ENCODE results near the gene ANKRD29.
"Not testable (repeated sequence)": the region's sequence is repeated elsewhere in the genome, so short reads cannot be mapped to it uniquely, and the experiment has no call there.

The ANKRD29 gene

GRCh38 chr18:23645568-23646175, 17.0 kb downstream of the ANKRD29 start:
- DNase-seq (ENCODE audit: low read depth), result no peak

- no peak for DNase-seq (ENCODE audit: low read depth)
These were observed 18.8 kb downstream of the ANKRD29 start for GRCh38 chr18:23643815-23644490.

- no peak for DNase-seq (ENCODE audit: low read depth)
These were observed 20.6 kb downstream of the ANKRD29 start for GRCh38 chr18:23641937-23642666.

GRCh38 chr18:23641143-23641720, 21.5 kb downstream of the ANKRD29 start:
- no peak for DNase-seq (ENCODE audit: low read depth)

- no peak for DNase-seq (ENCODE audit: low read depth)
These were observed 22.7 kb downstream of the ANKRD29 start for GRCh38 chr18:23640052-23640451.

- DNase-seq (ENCODE audit: low read depth), result not testable (repeated sequence)
These were observed 26.3 kb downstream of the ANKRD29 start for GRCh38 chr18:23636433-23636832.

GRCh38 chr18:23636071-23636399, 26.7 kb downstream of the ANKRD29 start:
- DNase-seq (ENCODE audit: low read depth), result no peak

- no peak for DNase-seq (ENCODE audit: low read depth)
These were observed 27.2 kb downstream of the ANKRD29 start for GRCh38 chr18:23635283-23636070.

- no peak for DNase-seq (ENCODE audit: low read depth)
These were observed 28.0 kb downstream of the ANKRD29 start for GRCh38 chr18:23634692-23635091.

GRCh38 chr18:23632615-23633014, 30.1 kb downstream of the ANKRD29 start:
- DNase-seq (ENCODE audit: low read depth), result no peak

- no peak for DNase-seq (ENCODE audit: low read depth)
These were observed 31.0 kb downstream of the ANKRD29 start for GRCh38 chr18:23631746-23632145.

- no peak for DNase-seq (ENCODE audit: low read depth)
These were observed 31.4 kb downstream of the ANKRD29 start for GRCh38 chr18:23631312-23631711.

- no peak for DNase-seq (ENCODE audit: low read depth)
These were observed 33.2 kb downstream of the ANKRD29 start for GRCh38 chr18:23629444-23629946.

- DNase-seq (ENCODE audit: low read depth), result no peak
These were observed 34.7 kb downstream of the ANKRD29 start for GRCh38 chr18:23627970-23628369.

- DNase-seq (ENCODE audit: low read depth), result no peak
These were observed 35.4 kb downstream of the ANKRD29 start for GRCh38 chr18:23627321-23627720.

GRCh38 chr18:23626451-23627279, 36.0 kb downstream of the ANKRD29 start:
- no peak for DNase-seq (ENCODE audit: low read depth)

GRCh38 chr18:23623040-23623439, 39.7 kb downstream of the ANKRD29 start:
- no peak for DNase-seq (ENCODE audit: low read depth)

GRCh38 chr18:23619388-23619881, 43.3 kb downstream of the ANKRD29 start:
- DNase-seq (ENCODE audit: low read depth), result no peak

GRCh38 chr18:23618862-23619387, 43.8 kb downstream of the ANKRD29 start:
- DNase-seq (ENCODE audit: low read depth), result no peak

- no peak for DNase-seq (ENCODE audit: low read depth)
These were observed 45.2 kb downstream of the ANKRD29 start for GRCh38 chr18:23617412-23618014.

Data from stimulated activated CD8-positive, alpha-beta memory T cell treated with anti-CD3 and anti-CD28 coated beads, Interleukin-15, amount 100 ng/mL, for 1 hour (primary cell).